Left ventricle myocardium superior (tissue), 1 donor: ENCODE measurements around the gene MTM1. TPM values are rescaled to one million over a fixed set of nuclear protein-coding genes. Genes with fewer than 3 reads are reported as not detected.

Source experiments
- ATAC-seq: fragments of 200-7000 bp; cut with Tn5 transposase; one replicate; pipeline ENCODE4 v1.9.1; 2020; ENCODE audit warnings: mild to moderate bottlenecking, moderate library complexity
- DNase-seq: peaks from one replicate; pipeline ENCODE4 v3.0.0-alpha.2; 2020
- intact Hi-C: fragments of 100-400 bp; cut with micrococcal nuclease; formaldehyde crosslinking; loops from one replicate; pipeline ENCODE4 v1.11.0; 2022
- total RNA-seq: library from RNA; stranded (reverse); fragmentation: NEBNext Ultra II Directional; extraction: Animal tissue kit (Norgen Biotek cat#: 25700); gene quantifications from one replicate; pipeline ENCODE4 v1.2.1, GENCODE V29; 2021
- donor health status: DM: no; HTN: yes; CAD: no; lungs with severe emphysema.

Gene MTM1
- total RNA-seq, 1 donor from 2014 or later: 14.6 TPM

- ATAC-seq: no peak
- intact Hi-C loops: no loop called here
- DNase-seq: no peak
These were observed 19.4 kb downstream of the MTM1 start for GRCh38 chrX:150587585-150588503.

GRCh38 chrX:150594584-150594983 lies 26.2 kb downstream of the MTM1 start:
- DNase-seq (no peak), ATAC-seq (no peak)
- intact Hi-C loops: no loop called here

- intact Hi-C loops: no loop called here
- ATAC-seq (no peak), DNase-seq (no peak)
These were observed 30.8 kb downstream of the MTM1 start for GRCh38 chrX:150599226-150599625.

GRCh38 chrX:150602296-150602695 lies 33.9 kb downstream of the MTM1 start:
- ATAC-seq (no peak), DNase-seq (no peak)
- intact Hi-C loops: no loop called here

- intact Hi-C loops: no loop called here
- ATAC-seq (no peak), DNase-seq (no peak)
These were observed 34.3 kb downstream of the MTM1 start for GRCh38 chrX:150602743-150603142.

GRCh38 chrX:150605603-150606002 lies 37.2 kb downstream of the MTM1 start:
- intact Hi-C loops: no loop called here
- no peak for ATAC-seq

GRCh38 chrX:150607201-150607600 lies 38.8 kb downstream of the MTM1 start:
- DNase-seq: no peak
- ATAC-seq: no peak
- intact Hi-C loops: no loop called here

More at GRCh38 chrX:150605603-150606002, 37.2 kb downstream of the MTM1 start:
- DNase-seq: no peak

GRCh38 chrX:150610043-150610442 lies 41.6 kb downstream of the MTM1 start:
- no peak for ATAC-seq
- intact Hi-C loops: no loop called here
- no peak for DNase-seq

- intact Hi-C loops: no loop called here
- ATAC-seq (no peak), DNase-seq (no peak)
These were observed 42.0 kb downstream of the MTM1 start for GRCh38 chrX:150610446-150610845.

- DNase-seq (no peak), ATAC-seq (no peak)
- intact Hi-C loops: no loop called here
These were observed 46.9 kb downstream of the MTM1 start for GRCh38 chrX:150615356-150615755.

- intact Hi-C loops: no loop called here
- no peak for DNase-seq
- no peak for ATAC-seq
These were observed 47.9 kb downstream of the MTM1 start for GRCh38 chrX:150616179-150616862.

- intact Hi-C loops: no loop called here
- no peak for DNase-seq
- ATAC-seq: no peak
These were observed 48.4 kb downstream of the MTM1 start for GRCh38 chrX:150616863-150617198.

- no peak for DNase-seq
- intact Hi-C loops: no loop called here
- ATAC-seq: no peak
These were observed 53.2 kb downstream of the MTM1 start for GRCh38 chrX:150621652-150622051.

GRCh38 chrX:150623583-150623982 lies 55.2 kb downstream of the MTM1 start:
- intact Hi-C loops: no loop called here
- DNase-seq (no peak), ATAC-seq (no peak)

GRCh38 chrX:150625097-150625496 lies 56.7 kb downstream of the MTM1 start:
- ATAC-seq: no peak
- DNase-seq: no peak
- intact Hi-C loops: no loop called here

- ATAC-seq: no peak
- no peak for DNase-seq
- intact Hi-C loops: no loop called here
These were observed 57.5 kb downstream of the MTM1 start for GRCh38 chrX:150625875-150626274.

GRCh38 chrX:150627957-150628356 lies 59.5 kb downstream of the MTM1 start:
- DNase-seq (no peak), ATAC-seq (no peak)
- intact Hi-C loops: no loop called here

- DNase-seq: no peak
- no peak for ATAC-seq
- intact Hi-C loops: no loop called here
These were observed 67.5 kb downstream of the MTM1 start for GRCh38 chrX:150635952-150636351.

GRCh38 chrX:150642423-150642822 lies 74.0 kb downstream of the MTM1 start:
- ATAC-seq: no peak
- intact Hi-C loops: no loop called here
- no peak for DNase-seq

- intact Hi-C loops: no loop called here
- DNase-seq (no peak), ATAC-seq (no peak)
These were observed 74.8 kb downstream of the MTM1 start for GRCh38 chrX:150643271-150643670.

- no peak for ATAC-seq
- intact Hi-C loops: no loop called here
- no peak for DNase-seq
These were observed 75.5 kb downstream of the MTM1 start for GRCh38 chrX:150643958-150644357.
